ENCODE measurements around the gene HBE1.
"Not testable (repeated sequence)": the region's sequence is repeated elsewhere in the genome, so short reads cannot be mapped to it uniquely, and the experiment has no call there.

HBE1 gene

DNA sequence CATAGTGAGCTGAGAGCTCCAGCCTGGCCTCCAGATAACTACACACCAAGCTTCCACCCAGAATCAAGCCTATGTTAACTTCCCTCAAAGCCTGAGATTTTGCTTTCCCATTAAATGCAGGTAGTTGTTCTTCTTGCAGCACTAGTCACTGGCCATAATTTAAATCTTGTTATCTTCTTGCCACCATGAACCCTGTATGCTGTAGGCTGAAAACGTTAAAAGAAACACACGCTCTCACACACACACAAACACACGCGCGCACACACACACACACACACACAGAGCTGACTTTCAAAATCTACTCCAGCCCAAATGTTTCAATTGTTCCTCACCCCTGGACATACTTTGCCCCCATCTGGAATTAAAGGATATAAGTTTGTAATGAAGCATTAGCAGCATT lies 16.3 kb downstream of the HBE1 start:
- DNase-seq (ENCODE audit: low read depth, low spot score), result not testable (repeated sequence)

DNA sequence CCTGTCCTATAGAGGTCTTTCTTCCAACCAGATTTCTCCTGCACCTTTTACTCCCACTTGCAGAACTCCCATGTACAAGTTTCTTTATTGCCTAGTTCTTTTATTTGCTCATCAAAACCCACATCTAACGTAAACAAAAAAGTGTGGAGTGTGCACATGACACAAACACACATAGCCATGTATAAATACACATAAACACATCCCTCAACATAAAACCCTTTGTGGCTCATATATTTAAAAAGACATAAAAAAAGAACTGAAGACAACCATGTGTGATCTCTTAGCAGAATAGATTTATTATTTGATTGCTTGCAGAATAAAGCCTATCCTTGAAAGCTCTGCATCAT lies 16.9 kb downstream of the HBE1 start:
- DNase-seq (ENCODE audit: low read depth, low spot score), result no peak

DNA sequence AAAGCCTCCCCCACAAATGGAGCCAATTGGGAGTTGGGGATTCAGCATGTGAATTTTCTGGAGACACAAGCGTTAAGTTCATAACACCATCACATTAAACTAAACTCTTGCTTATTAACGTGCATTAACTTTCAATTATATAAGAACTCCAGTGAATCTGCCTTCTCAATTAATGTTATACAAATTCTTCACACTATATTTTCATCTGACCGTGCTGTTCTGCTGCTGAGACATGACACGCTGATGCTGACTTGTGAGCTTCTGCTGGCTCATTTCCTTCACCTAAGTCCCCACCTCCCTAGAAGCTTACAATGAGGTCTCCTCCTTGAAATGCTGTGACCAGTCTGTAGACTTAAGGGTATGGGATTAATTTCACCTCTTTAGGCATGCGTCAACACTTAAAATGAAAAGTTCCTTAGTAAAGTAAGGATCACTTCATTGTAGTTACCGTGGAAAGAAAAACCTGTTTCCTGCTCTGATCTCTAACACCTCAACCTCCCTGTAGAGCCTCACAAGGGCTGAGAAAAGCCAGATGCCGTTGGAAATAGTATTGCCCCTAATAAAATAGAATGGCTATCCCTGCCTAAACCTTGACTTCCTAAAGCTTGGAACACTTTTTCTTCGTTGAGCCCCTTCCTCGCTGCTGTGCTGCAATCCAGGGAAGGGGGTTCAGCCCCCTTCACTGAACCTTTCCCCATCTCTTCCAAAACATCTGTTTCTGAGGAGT lies 17.4 kb downstream of the HBE1 start:
- DNase-seq (ENCODE audit: low read depth, low spot score), result no peak

DNA sequence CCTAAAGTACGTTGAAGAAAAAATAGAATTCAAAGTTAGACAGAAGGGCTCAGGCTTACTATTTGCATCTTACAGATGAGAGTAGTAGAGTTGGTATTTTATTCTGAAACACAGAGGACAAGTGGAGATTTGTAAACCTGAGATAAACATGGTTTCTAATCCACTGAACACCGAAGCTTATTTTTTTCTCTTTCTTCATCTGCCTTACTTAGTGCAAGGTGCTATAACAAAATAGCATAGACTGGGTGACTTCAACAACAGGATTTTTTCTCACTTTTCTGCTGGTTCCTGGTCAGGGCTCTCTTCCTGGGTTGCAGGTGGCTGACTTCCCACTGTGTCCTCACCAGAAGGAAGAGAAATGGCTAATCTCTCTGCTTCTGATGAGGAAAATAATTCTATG lies 18.0 kb downstream of the HBE1 start:
- no peak for DNase-seq (ENCODE audit: low read depth, low spot score)

DNA sequence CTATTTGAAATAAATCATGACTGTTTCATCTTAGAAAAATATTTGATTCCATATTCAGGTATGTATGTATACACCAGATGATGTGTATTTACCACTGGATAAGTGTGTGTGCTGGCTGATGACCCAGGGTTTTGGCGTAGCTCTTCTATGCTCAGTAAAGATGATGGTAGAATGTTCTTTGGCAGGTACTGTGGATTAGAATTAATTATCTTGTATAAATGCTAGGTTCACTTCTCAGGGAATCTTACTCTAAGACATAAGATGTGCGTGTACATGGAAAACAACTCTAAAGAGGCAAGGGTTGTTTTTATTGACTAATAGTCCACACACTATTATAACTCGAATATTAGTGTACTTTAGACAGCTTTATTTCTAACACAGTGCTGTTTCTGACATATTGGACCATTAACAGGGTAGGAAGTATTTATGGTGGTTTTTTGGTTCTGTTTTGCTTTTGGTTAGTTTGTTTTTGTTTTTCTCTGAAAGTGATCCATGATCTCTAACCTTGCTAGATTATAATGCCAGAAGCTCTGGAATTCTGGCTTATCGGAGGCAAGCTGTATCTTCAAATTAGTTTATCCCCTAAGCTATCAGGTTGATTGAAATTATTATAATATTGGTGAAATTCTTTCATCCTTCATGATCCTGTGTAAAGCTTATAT lies 19.1 kb downstream of the HBE1 start:
- no peak for DNase-seq (ENCODE audit: low read depth, low spot score)

DNA sequence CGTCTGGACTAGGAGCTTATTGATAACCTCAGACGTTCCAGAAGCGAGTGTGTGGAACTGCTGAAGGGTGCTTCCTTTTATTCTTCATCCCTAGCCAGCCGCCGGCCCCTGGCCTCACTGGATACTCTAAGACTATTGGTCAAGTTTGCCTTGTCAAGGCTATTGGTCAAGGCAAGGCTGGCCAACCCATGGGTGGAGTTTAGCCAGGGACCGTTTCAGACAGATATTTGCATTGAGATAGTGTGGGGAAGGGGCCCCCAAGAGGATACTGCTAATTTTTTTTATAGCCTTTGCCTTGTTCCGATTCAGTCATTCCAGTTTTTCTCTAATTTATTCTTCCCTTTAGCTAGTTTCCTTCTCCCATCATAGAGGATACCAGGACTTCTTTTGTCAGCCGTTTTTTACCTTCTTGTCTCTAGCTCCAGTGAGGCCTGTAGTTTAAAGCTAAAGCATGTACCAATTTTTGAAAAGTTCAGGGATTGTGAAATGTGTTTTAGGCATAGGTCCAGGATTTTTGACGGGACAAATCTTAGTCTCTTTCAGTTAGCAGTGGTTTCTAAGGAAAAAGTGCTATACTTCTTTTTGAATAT lies 19.8 kb downstream of the HBE1 start, which contains the start of gene HBG1:
TSS of gene HBG1 (minus strand) at position 51 of the 590 bp plus-strand sequence. CDS start 53 bp downstream, outside the sequence.
- DNase-seq (ENCODE audit: low read depth, low spot score), result not testable (repeated sequence)

DNA sequence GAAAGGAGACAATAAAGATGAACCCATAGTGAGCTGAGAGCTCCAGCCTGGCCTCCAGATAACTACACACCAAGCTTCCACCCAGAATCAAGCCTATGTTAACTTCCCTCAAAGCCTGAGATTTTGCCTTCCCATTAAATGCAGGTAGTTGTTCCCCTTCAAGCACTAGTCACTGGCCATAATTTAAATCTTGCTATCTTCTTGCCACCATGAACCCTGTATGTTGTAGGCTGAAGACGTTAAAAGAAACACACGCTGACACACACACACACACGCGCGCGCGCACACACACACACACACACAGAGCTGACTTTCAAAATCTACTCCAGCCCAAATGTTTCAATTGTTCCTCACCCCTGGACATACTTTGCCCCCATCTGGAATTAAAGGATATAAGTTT lies 21.2 kb downstream of the HBE1 start:
- DNase-seq (ENCODE audit: low read depth, low spot score), result not testable (repeated sequence)

DNA sequence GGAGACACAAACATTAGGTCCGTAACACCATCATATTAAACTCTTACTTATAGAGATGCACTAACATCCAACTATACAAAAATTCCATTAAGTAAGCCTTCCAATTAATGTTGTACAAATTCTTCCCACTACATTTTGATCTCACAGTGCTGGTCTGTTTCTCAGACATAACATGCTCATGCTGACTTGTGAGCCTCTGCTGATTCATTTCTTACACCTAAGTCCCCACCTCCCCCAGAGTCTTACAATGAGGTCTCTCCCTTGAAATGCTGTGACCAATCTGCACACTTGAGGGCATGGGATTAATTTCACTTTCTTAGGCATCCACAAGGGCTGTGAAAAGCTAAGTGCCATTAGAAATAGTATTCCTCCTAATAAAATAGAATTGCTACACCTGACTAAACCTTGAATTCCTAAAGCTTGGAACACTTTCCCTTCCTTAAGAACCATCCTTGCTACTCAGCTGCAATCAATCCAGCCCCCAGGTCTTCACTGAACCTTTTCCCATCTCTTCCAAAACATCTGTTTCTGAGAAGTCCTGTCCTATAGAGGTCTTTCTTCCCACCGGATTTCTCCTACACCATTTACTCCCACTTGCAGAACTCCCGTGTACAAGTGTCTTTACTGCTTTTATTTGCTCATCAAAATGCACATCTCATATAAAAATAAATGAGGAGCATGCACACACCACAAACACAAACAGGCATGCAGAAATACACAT lies 22.1 kb downstream of the HBE1 start:
- DNase-seq (ENCODE audit: low read depth, low spot score), result no peak

DNA sequence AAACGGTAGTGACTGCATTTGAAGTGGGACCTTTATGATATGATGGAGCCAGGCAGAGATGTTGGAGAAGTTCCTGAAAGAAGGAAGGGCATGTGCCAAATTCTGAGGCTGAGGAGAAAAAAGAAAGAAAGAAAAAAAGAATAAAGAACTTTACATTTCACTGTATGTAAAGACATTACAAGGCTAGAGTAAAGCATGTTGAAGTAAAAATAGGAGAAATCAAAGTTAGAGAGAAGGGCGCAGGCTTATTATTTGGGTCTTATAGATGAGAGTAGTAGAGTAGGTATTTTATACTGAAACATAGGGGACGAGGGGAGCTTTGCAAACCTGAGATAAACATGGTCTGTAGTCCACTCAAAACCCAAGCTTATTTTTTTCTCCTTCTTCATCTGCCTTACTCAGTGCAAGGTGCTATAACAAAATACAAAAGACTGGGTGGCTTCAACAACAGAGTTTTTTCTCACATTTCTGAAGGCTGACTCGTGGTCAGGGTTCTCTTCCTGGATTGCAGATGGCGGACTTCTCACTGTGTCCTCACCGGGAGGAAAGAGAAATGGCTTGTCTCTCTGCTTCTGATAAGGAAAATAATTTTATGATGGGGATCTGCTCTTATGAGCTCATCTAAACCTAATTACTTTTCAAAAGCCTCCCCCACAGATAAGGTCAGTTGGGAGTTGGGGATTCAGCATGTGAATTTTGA lies 22.8 kb downstream of the HBE1 start:
- no peak for DNase-seq (ENCODE audit: low read depth, low spot score)

DNA sequence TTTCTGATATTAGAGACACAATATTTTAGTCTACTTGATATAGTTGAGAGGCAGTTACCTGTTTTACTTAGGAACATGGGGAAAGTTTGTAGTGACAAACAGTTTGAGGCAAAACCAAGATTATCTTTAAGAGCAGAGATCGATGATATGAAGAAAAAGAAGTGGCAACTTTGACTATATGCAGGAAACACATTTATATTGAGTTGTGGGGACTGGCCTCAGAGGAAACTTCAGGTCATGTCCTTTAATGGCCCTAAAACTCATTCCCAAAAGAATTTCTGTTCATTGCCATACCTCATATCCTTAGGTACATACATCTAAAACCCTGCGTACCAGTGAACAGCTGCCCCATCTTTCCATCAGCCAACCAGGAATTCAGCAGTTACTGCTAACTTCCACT lies 24.6 kb downstream of the HBE1 start:
- no peak for DNase-seq (ENCODE audit: low read depth, low spot score)

DNA sequence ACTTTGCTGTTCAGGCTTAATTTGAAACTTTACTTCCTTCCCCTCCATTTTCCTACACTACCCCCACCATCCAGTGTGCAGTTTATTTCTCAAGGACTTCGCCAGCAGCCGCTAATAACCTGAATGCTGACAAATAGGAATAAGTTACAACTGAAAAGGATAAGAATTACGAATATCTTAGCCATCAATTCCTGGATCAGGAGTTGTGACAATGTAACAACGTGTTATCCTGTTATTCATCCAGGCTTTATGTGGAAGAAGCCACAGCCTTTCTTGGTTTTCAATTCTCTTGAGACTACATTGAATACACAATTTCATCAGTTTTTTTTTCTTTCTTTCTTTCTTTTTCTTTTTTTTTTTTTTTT lies 25.9 kb downstream of the HBE1 start:
- DNase-seq (ENCODE audit: low read depth, low spot score), result no peak

DNA sequence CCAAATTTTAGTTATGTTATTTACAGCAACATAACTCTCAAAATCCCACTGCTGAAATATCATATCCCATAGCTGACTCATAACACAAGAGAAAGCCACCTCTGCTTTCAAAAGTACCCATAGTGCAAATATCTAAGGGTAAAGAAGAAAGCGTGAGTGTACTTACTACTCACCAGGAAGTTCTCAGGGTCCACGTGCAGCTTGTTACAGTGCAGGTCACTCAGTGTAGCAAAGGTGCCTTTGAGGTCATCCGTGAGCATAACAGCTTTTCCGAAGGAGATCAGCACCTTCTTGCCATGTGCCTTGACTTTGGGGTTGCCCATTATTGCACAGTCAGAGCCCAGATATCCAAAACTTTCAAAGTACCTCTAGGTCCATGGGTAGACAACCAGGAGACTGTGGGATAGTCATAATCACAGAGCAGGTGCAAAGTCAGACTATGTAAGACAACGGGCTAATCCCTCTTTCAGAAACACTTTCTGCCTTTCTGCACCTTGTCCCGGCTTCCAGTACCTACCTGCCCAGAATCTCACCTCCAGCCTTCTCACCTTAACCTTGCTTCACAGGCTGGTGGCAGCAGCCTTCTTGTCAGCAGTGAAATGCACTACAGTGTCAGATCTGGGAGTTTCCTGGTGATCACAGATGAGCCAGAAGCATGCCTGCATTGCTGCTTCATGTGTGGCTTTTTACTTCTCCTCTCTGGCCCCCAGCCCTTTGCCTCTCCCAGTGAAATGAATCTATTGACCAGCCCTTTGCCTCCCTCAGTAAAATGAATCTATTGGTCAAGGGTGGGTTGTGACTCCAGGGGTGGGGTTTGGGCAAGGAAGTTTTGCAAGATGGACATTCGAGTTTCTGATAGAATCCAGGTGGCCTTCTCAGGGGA lies 26.6 kb downstream of the HBE1 start:
- DNase-seq (ENCODE audit: low read depth, low spot score), result no peak

DNA sequence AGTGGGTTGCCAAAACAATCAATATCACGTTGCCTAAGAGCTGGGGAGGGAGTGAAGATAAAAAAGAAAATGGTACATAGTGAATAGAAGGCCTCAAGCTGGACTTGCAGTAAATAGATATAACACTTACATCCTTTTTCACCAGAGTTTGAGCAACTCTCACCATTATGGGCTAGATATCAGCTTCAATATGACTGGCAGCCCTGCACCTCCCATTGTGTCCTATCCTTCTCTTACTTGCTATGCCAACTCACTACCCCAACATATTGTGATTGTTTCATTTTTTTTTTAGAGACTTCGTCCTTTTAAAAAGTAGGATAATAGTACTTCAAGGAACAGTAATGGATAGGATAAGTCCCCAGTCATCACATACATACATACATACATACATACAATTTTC lies 27.5 kb downstream of the HBE1 start:
- DNase-seq (ENCODE audit: low read depth, low spot score), result no peak

DNA sequence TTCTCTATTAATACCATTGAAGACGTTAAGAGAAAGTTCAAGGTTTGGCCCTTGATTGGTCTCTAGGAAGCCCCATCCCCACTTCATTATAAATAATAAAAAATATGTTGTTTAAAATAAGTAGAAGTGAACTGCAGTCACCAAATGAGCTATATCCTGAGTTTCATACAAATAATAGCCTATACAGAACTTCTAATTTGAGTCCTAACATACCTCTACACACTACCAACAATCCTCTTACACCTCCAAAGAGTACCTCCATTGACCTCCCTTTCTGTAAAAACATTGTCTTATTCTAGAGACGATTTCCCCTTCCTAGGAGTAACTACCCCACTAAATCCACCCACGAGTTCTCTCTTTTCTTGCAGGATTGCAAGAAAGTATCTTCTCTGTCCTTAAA lies 28.3 kb downstream of the HBE1 start:
- no peak for DNase-seq (ENCODE audit: low read depth, low spot score)

DNA sequence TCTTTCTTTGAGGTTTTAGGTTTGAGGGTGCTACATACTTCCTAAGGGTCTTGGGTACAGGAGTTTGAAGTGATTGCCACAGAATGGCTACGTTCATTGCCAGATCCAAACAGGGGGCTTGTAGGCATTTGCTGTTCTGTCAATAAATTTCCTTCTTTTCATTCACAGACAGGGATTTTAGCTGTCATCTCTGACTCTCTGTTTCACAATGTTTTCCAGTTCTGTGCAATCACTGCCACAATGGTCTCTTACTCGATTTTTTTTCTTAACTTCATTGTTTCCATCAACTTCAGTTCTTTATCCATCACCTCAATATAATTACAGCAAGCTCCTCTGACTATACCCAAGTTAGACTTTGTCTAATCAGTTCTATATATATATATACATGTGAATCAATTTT lies 29.3 kb downstream of the HBE1 start:
- no peak for DNase-seq (ENCODE audit: low read depth, low spot score)

DNA sequence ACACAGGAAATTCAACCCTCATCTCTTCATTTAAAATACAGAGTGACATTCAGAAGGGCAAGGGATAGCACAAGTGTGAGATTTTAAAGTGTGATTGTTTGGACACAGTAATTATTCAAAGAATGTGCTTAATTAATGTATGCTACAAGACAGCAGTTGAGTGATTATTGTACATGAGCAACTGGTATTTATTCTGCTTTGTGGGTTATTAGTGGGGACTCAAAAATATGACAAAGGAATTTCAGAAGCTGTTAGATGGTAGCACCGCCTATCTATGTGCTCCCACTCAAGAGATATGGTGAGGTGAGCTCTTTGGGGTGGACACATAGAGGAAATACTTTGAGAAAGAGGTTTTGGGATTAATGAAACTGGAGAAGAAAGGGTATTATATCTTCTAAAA lies 29.7 kb downstream of the HBE1 start:
- DNase-seq (ENCODE audit: low read depth, low spot score), result no peak

DNA sequence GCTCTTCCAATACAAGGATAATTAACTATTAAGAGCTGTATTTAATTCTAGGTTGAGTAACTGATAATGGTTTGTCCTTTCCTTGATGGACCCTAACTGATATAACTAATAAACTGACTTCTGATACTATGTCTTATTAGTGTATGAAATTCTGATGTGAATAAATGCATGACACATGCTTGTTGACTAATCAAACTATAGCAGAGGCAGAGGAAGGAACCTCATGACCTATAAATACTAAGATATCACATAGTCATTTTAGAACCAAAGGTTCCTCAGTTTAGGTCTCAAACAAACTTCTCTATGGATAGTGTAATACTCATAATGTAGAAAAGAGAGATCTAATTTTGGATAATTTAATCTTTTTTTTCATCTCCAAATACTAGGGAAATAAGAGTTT lies 30.7 kb downstream of the HBE1 start:
- no peak for DNase-seq (ENCODE audit: low read depth, low spot score)

DNA sequence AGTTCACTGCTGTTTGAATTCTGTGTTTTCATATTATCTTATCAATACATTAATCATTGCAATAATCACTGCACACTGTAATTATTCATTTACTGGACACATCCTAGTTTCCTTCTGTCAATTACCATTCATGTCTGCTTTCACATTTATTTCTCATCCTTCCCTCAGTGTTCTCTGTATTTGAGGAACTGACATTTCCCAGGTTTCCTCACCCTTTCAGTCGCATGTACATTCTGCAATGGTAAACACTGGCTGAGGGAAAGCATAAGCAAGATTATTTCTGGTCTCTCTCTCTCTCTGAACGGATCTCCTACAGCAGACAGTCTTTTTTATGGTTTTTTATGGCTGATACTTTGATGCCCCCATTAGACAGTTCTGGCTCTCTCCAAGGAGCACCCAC lies 31.3 kb downstream of the HBE1 start:
- no peak for DNase-seq (ENCODE audit: low read depth, low spot score)

DNA sequence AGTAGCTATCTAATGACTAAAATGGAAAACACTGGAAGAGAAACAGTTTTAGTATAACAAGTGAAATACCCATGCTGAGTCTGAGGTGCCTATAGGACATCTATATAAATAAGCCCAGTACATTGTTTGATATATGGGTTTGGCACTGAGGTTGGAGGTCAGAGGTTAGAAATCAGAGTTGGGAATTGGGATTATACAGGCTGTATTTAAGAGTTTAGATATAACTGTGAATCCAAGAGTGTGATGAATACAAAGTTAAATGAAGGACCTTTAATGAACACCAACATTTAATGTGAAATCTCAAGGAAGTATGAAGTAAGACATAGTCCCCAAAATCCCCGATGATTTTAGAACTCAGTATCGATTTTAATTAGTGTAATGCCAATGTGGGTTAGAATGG lies 32.3 kb downstream of the HBE1 start:
- no peak for DNase-seq (ENCODE audit: low read depth, low spot score)

DNA sequence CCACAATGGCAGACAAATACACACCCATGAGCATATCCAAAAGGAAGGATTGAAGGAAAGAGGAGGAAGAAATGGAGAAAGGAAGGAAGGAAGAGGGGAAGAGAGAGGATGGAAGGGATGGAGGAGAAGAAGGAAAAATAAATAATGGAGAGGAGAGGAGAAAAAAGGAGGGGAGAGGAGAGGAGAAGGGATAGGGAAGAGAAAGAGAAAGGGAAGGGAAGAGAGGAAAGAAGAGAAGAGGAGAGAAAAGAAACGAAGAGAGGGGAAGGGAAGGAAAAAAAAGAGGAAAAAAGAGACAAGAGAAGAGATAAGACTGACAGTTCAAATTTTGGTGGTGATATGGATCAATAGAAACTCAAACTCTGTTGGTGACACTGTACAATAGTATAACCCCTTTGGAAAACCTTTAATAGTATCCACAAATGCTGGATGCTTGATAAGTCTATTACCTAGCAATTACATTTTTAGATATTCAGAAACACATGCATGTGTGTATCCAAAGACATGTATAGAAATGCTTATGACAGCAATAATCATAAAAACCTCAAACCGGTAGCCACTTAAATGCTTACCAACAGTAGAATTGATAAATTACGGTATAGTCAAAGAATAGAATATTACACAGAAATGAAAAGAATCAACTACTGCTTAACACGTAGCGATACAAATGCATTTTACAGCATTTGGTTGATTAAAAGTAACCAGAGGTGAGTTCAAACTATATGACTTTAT lies 34.2 kb downstream of the HBE1 start:
- no peak for DNase-seq (ENCODE audit: low read depth, low spot score)

Measured in astrocyte of the hippocampus (primary cell).